Osteoblast (primary cell): ENCODE data around the gene ATP6V0A1. TPM values are rescaled to one million over a fixed set of nuclear protein-coding genes. Genes with fewer than 3 reads are reported as not detected.

Source experiments
- DNase-seq: peaks from one replicate; pipeline ENCODE4 v3.0.0; 2011; ENCODE audit warnings: low spot score, mixed read lengths; ENCODE audit not compliant: insufficient read length; ENCODE audit errors: missing footprints
- H2AFZ ChIP-seq: 2 replicates; pipeline ENCODE4 v1.6.0; 2011; ENCODE audit warnings: mild to moderate bottlenecking, low read length
- H3K27ac ChIP-seq: 2 replicates; pipeline ENCODE4 v1.5.1; 2011; ENCODE audit warnings: mild to moderate bottlenecking, low read depth, low read length, moderate library complexity
- H3K27me3 ChIP-seq: 2 replicates; pipeline ENCODE4 v1.6.0; 2012; ENCODE audit warnings: mild to moderate bottlenecking, control low read depth, inconsistent platforms, low read length, moderate library complexity; ENCODE audit not compliant: insufficient read depth
- H3K36me3 ChIP-seq: 2 replicates; pipeline ENCODE4 v1.5.1; 2011; ENCODE audit warnings: mild to moderate bottlenecking, low read length, control low read depth, moderate library complexity; ENCODE audit not compliant: insufficient read depth
- H3K4me1 ChIP-seq: 2 replicates; pipeline ENCODE4 v1.5.1; 2011; ENCODE audit warnings: mild to moderate bottlenecking, low read length, control low read depth, moderate library complexity; ENCODE audit not compliant: insufficient read depth
- H3K4me2 ChIP-seq: 2 replicates; pipeline ENCODE4 v1.6.0; 2011; ENCODE audit warnings: mild to moderate bottlenecking, low read length; ENCODE audit not compliant: insufficient read depth
- H3K4me3 ChIP-seq: fragments of 200-600 bp; sonication (generic); 3 replicates; pipeline ENCODE4 v1.5.1; 2012; ENCODE audit warnings: mild to moderate bottlenecking, low read length, inconsistent platforms; ENCODE audit not compliant: insufficient read depth
- H3K79me2 ChIP-seq: 2 replicates; pipeline ENCODE4 v1.6.0; 2012; ENCODE audit warnings: mild to moderate bottlenecking, low read length, control low read depth, inconsistent platforms; ENCODE audit not compliant: insufficient read depth
- H3K9me3 ChIP-seq: 2 replicates; pipeline ENCODE4 v1.5.1; 2011; ENCODE audit warnings: low read depth, low read length, control low read depth
- H4K20me1 ChIP-seq: 2 replicates; pipeline ENCODE4 v1.6.0; 2012; ENCODE audit warnings: mild to moderate bottlenecking, low read length, control low read depth; ENCODE audit not compliant: insufficient read depth
- CTCF ChIP-seq: IDR thresholded peaks from 2 replicates; pipeline ENCODE4 v1.5.1; 2011; ENCODE audit warnings: mild to moderate bottlenecking, low read depth, low read length, moderate library complexity; ENCODE audit errors: extremely low read depth
- total RNA-seq: library from RNA; depleted of rRNA; stranded (reverse); fragments of >200 nt; gene quantifications from 2 replicates; pipeline ENCODE4 v1.2.3, GENCODE V29; 2012

ATP6V0A1 gene
- total RNA-seq, 1 donor, result 52.5 TPM

GRCh38 chr17:42563143-42563509, 104.4 kb downstream of the ATP6V0A1 start:
- peaks cover 53% of the 10 kb centered on the region for H3K79me2 ChIP-seq
- H4K20me1 ChIP-seq, result no peaks in the 10 kb centered on the region
- H3K36me3 ChIP-seq, result peaks cover 31% of the 10 kb centered on the region
- H3K4me2 ChIP-seq, result peak overlapping the region; percentile 88
- no peaks in the 10 kb centered on the region for H3K27me3 ChIP-seq
- peaks cover 32% of the 10 kb centered on the region for H3K4me1 ChIP-seq
- no peaks in the 10 kb centered on the region for H3K9me3 ChIP-seq
- no peak for TF ChIP-seq CTCF
- H2AFZ ChIP-seq, result no peak overlapping the region
- H3K4me3 ChIP-seq, result peak overlapping the region; percentile 93
- DNase-seq, result no peak
- H3K27ac ChIP-seq, result peak overlapping the region; percentile 90

DNA sequence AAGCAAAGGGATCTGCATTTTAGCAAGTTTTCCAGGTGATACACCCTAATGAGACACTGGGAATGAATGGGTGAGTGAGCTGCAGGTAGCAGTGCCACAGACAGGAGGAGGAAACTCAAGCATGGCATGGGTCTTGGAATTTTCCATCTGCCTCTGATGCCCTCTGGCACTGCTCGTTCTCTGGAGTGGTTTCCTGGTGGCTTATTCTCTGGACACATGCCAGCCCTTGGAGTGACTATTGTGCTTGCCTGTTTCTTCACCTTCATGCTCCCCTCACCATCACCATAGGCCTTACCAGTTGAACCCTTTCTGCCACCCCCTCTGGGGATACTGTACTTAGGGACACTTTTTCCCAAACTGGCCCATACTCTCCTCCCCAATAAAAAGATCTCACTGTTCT, 104.9 kb downstream of the ATP6V0A1 start:
- peaks cover 32% of the 10 kb centered on the region for H3K4me1 ChIP-seq
- H3K79me2 ChIP-seq, result peaks cover 57% of the 10 kb centered on the region
- no peaks in the 10 kb centered on the region for H3K9me3 ChIP-seq
- peaks cover 34% of the 10 kb centered on the region for H3K36me3 ChIP-seq
- H3K4me3 ChIP-seq, result peak overlapping the region; percentile 93
- no peaks in the 10 kb centered on the region for H4K20me1 ChIP-seq
- H3K4me2 ChIP-seq, result peak overlapping the region; percentile 88
- TF ChIP-seq CTCF, result no peak
- no peak overlapping the region for H2AFZ ChIP-seq
- DNase-seq, result no peak
- no peaks in the 10 kb centered on the region for H3K27me3 ChIP-seq
- peak overlapping the region; percentile 90 for H3K27ac ChIP-seq

- Histone ChIP-seq H3K27me3 (no peaks in the 10 kb centered on the region), H2AFZ (no peak overlapping the region), H3K4me1 (peaks cover 32% of the 10 kb centered on the region), H3K79me2 (peaks cover 61% of the 10 kb centered on the region), H3K4me2 (peak overlapping the region; percentile 88), H3K9me3 (no peaks in the 10 kb centered on the region), H4K20me1 (no peaks in the 10 kb centered on the region), H3K36me3 (peaks cover 38% of the 10 kb centered on the region), H3K27ac (peak overlapping the region; percentile 90), H3K4me3 (no peak overlapping the region)
- DNase-seq, result peak; percentile 36
- no peak for TF ChIP-seq CTCF
Observed at GRCh38 chr17:42563950-42564349, 105.3 kb downstream of the ATP6V0A1 start.

DNA sequence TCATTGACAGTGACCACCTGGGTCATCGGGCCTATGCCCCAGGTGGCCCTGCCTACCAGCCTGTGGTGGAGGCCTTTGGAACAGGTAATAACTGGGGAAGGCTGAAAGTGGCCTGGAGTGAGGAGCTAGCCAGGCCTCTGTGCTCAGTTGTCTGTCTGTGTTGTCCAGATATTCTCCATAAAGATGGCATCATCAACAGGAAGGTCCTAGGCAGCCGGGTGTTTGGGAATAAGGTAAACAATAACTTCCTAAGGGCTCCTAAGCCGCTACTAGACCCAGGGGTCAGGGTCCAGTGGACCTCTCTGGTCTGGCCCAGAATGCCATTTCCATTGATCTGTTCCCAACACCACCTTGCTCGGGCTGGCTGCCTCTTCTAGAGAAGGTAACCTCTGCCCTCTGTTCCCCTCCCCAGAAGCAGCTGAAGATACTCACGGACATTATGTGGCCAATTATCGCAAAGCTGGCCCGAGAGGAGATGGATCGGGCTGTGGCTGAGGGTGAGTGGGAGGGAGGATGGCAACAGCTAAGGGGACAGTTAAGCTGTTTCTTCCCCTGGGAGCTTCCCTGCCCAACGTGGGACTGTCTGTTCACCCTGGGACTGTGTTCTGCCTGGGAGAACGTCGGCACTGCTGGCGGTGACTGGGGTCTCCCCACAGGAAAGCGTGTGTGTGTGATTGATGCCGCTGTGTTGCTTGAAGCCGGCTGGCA, 106.3 kb downstream of the ATP6V0A1 start:
- H4K20me1 ChIP-seq, result peaks cover 9% of the 10 kb centered on the region
- peaks cover 71% of the 10 kb centered on the region for H3K79me2 ChIP-seq
- DNase-seq, result peak; percentile 37
- H2AFZ ChIP-seq, result no peak overlapping the region
- H3K36me3 ChIP-seq, result peaks cover 48% of the 10 kb centered on the region
- no peaks in the 10 kb centered on the region for H3K27me3 ChIP-seq
- no peak overlapping the region for H3K4me3 ChIP-seq
- no peak for TF ChIP-seq CTCF
- no peaks in the 10 kb centered on the region for H3K9me3 ChIP-seq
- peaks cover 32% of the 10 kb centered on the region for H3K4me1 ChIP-seq
- no peak overlapping the region for H3K27ac ChIP-seq
- H3K4me2 ChIP-seq, result no peak overlapping the region
